Measurements from ENCODE around the gene AGMAT. TPM values are rescaled to one million over a fixed set of nuclear protein-coding genes. Genes with fewer than 3 reads are reported as not detected.
A peak's percentile ranks its signal among the peaks of the same experiment; 100 is the strongest.

Gene AGMAT
- total and polyA plus RNA-seq, 2 of the 13 experiments (the other 11 are each of a cell fraction or from before 2014, with no cell fraction given) = 59.1 to 174 TPM

GRCh38 chr1:15617173-15618076, 32.6 kb upstream of the AGMAT start, which contains the start of gene DDI2 (continued):
- TF ChIP-seq ZNF335 (CRISPR knock-in tag; IDR thresholded peaks at IDR 0.05) (no peak), MED8 (CRISPR knock-in tag; IDR thresholded peaks at IDR 0.05; ENCODE audit: insufficient replicate concordance) (no peak), ZNF576 (CRISPR knock-in tag; IDR thresholded peaks at IDR 0.05) (0 out of 2 replicates have a peak, but pooled peaks have one; percentile 69), RAD51 (IDR thresholded peaks at IDR 0.05; ENCODE audit: borderline replicate concordance) (no peak), RXRB (CRISPR knock-in tag; IDR thresholded peaks at IDR 0.05; ENCODE audit: borderline replicate concordance) (no peak), ZNF737 (CRISPR knock-in tag; IDR thresholded peaks at IDR 0.05; ENCODE audit: borderline replicate concordance) (no peak), TEAD3 (CRISPR knock-in tag; optimal IDR thresholded peaks at IDR 0.05; ENCODE audit: borderline replicate concordance) (no peak), SRSF1 (optimal IDR thresholded peaks at IDR 0.05; ENCODE audit: low read depth, low read length) (no peak), PRDM10 (CRISPR knock-in tag; IDR thresholded peaks at IDR 0.05; ENCODE audit: low read depth) (no peak; the same call in 1 of the 2 replicates), SP140L (CRISPR knock-in tag; IDR thresholded peaks at IDR 0.05; ENCODE audit: borderline replicate concordance) (no peak), TBX3 (IDR thresholded peaks at IDR 0.05; ENCODE audit: borderline replicate concordance) (no peak), PAWR (CRISPR knock-in tag; IDR thresholded peaks at IDR 0.05; ENCODE audit: borderline replicate concordance) (no peak)
- TF ChIP-seq, protein P1, sequence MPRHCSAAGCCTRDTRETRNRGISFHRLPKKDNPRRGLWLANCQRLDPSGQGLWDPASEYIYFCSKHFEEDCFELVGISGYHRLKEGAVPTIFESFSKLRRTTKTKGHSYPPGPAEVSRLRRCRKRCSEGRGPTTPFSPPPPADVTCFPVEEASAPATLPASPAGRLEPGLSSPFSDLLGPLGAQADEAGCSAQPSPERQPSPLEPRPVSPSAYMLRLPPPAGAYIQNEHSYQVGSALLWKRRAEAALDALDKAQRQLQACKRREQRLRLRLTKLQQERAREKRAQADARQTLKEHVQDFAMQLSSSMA (CRISPR knock-in tag; IDR thresholded peaks at IDR 0.05) = no peak
- TF ChIP-seq, protein P2, sequence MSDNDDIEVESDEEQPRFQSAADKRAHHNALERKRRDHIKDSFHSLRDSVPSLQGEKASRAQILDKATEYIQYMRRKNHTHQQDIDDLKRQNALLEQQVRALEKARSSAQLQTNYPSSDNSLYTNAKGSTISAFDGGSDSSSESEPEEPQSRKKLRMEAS (IDR thresholded peaks at IDR 0.05) = peak; percentile 66; the same call in 1 of the 2 replicates
- TF ChIP-seq, protein P3, sequence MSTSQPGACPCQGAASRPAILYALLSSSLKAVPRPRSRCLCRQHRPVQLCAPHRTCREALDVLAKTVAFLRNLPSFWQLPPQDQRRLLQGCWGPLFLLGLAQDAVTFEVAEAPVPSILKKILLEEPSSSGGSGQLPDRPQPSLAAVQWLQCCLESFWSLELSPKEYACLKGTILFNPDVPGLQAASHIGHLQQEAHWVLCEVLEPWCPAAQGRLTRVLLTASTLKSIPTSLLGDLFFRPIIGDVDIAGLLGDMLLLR (CRISPR knock-in tag; IDR thresholded peaks at IDR 0.05) = no peak
- TF ChIP-seq, protein P4, sequence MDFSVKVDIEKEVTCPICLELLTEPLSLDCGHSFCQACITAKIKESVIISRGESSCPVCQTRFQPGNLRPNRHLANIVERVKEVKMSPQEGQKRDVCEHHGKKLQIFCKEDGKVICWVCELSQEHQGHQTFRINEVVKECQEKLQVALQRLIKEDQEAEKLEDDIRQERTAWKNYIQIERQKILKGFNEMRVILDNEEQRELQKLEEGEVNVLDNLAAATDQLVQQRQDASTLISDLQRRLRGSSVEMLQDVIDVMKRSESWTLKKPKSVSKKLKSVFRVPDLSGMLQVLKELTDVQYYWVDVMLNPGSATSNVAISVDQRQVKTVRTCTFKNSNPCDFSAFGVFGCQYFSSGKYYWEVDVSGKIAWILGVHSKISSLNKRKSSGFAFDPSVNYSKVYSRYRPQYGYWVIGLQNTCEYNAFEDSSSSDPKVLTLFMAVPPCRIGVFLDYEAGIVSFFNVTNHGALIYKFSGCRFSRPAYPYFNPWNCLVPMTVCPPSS (IDR thresholded peaks at IDR 0.05) = no peak
- TF ChIP-seq, protein P5, sequence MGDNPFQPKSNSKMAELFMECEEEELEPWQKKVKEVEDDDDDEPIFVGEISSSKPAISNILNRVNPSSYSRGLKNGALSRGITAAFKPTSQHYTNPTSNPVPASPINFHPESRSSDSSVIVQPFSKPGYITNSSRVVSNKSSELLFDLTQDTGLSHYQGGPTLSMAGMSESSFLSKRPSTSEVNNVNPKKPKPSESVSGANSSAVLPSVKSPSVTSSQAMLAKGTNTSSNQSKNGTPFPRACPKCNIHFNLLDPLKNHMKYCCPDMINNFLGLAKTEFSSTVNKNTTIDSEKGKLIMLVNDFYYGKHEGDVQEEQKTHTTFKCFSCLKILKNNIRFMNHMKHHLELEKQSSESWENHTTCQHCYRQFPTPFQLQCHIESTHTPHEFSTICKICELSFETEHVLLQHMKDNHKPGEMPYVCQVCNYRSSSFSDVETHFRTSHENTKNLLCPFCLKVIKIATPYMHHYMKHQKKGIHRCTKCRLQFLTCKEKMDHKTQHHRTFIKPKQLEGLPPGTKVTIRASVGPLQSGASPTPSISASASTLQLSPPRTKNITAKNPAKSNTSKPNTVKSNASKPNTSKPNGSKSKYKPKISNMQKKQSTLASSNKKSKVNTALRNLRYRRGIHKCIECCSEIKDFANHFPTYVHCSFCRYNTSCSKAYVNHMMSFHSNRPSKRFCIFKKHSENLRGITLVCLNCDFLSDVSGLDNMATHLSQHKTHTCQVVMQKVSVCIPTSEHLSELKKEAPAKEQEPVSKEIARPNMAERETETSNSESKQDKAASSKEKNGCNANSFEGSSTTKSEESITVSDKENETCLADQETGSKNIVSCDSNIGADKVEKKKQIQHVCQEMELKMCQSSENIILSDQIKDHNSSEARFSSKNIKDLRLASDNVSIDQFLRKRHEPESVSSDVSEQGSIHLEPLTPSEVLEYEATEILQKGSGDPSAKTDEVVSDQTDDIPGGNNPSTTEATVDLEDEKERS (CRISPR knock-in tag; IDR thresholded peaks at IDR 0.05) = no peak; the same call in 1 of the 2 replicates
